22Rv1 (cell line): ENCODE results near the gene CACNB4.
"Not testable (repeated sequence)": the region's sequence is repeated elsewhere in the genome, so short reads cannot be mapped to it uniquely, and the experiment has no call there.

Experiments
- H3K27ac ChIP-seq: fragments of 450-650 bp; 2 replicates; pipeline ENCODE4 v1.5.1; 2017
- CTCF ChIP-seq: fragments of 450-650 bp; IDR thresholded peaks from 2 replicates; pipeline ENCODE4 v1.5.1; 2017; ENCODE audit warnings: mild to moderate bottlenecking
- ZFX ChIP-seq: fragments of 450-650 bp; IDR thresholded peaks from 2 replicates; pipeline ENCODE4 v1.6.1; 2017; ENCODE audit warnings: antibody characterized with exemption, borderline replicate concordance

CACNB4 gene

GRCh38 chr2:152097801-152098495 lies 896 bp downstream of the CACNB4 start:
- no peak overlapping the region; the same call in 1 of the 2 replicates for H3K27ac ChIP-seq
- no peak for TF ChIP-seq CTCF
- no peak for TF ChIP-seq ZFX

- TF ChIP-seq ZFX = no peak
- no peak for TF ChIP-seq CTCF
- H3K27ac ChIP-seq = no peak overlapping the region; the same call in 1 of the 2 replicates
Measured at GRCh38 chr2:152097290-152097800, 1.5 kb downstream of the CACNB4 start.

- H3K27ac ChIP-seq = no peak overlapping the region
- TF ChIP-seq CTCF (no peak), ZFX (no peak)
Measured at GRCh38 chr2:152095146-152095545, 3.7 kb downstream of the CACNB4 start.

GRCh38 chr2:152094014-152094413 lies 4.8 kb downstream of the CACNB4 start:
- no peak for TF ChIP-seq ZFX
- TF ChIP-seq CTCF = no peak
- no peak overlapping the region for H3K27ac ChIP-seq

- TF ChIP-seq ZFX (no peak), CTCF (no peak)
- no peak overlapping the region for H3K27ac ChIP-seq
Measured at GRCh38 chr2:152093464-152093863, 5.4 kb downstream of the CACNB4 start.

- no peak overlapping the region for H3K27ac ChIP-seq
- no peak for TF ChIP-seq CTCF
- TF ChIP-seq ZFX = no peak
Measured at GRCh38 chr2:152092095-152092494, 6.7 kb downstream of the CACNB4 start.

GRCh38 chr2:152090726-152091125 lies 8.1 kb downstream of the CACNB4 start:
- H3K27ac ChIP-seq = not testable (repeated sequence)

- TF ChIP-seq ZFX (no peak), CTCF (no peak)
Measured at GRCh38 chr2:152089238-152089637, 9.6 kb downstream of the CACNB4 start.

More at GRCh38 chr2:152089238-152089637, 9.6 kb downstream of the CACNB4 start:
- no peak overlapping the region for H3K27ac ChIP-seq
